GOT3 (cell line): ENCODE data around the gene PHLDA3.

Experiments used
- DNase-seq: peaks from one replicate; lab custom pipeline; 2025; ENCODE audit warnings: mixed read lengths; lab: John Stamatoyannopoulos, UW

Gene PHLDA3

GRCh38 chr1:201461645-201462441, 7.1 kb downstream of the PHLDA3 start:
- DNase-seq, result peak; percentile 100

- DNase-seq, result peak; percentile 94
These were observed 8.0 kb downstream of the PHLDA3 start for GRCh38 chr1:201460814-201461644.

- no peak for DNase-seq
These were observed 9.2 kb downstream of the PHLDA3 start for GRCh38 chr1:201459775-201460174.

- no peak for DNase-seq
These were observed 9.9 kb downstream of the PHLDA3 start for GRCh38 chr1:201459052-201459451.

- no peak for DNase-seq
These were observed 11.5 kb downstream of the PHLDA3 start for GRCh38 chr1:201457508-201457960.

GRCh38 chr1:201456499-201457309, 12.3 kb downstream of the PHLDA3 start:
- peak; percentile 98 for DNase-seq

- DNase-seq, result no peak
These were observed 13.9 kb downstream of the PHLDA3 start for GRCh38 chr1:201455098-201455497.

- DNase-seq, result no peak
These were observed 14.4 kb downstream of the PHLDA3 start for GRCh38 chr1:201454608-201455007.

- no peak for DNase-seq
These were observed 16.1 kb downstream of the PHLDA3 start for GRCh38 chr1:201452866-201453265.

GRCh38 chr1:201450721-201451291, 18.2 kb downstream of the PHLDA3 start:
- no peak for DNase-seq

- DNase-seq, result no peak
These were observed 20.0 kb downstream of the PHLDA3 start for GRCh38 chr1:201448990-201449389.

- DNase-seq, result peak; percentile 87
These were observed 20.8 kb downstream of the PHLDA3 start for GRCh38 chr1:201447903-201448871.

- DNase-seq, result no peak
These were observed 23.7 kb downstream of the PHLDA3 start for GRCh38 chr1:201445310-201445709.

GRCh38 chr1:201444792-201445191, 24.2 kb downstream of the PHLDA3 start:
- DNase-seq, result no peak

- no peak for DNase-seq
These were observed 25.2 kb downstream of the PHLDA3 start for GRCh38 chr1:201443747-201444146.

- no peak for DNase-seq
These were observed 32.0 kb downstream of the PHLDA3 start for GRCh38 chr1:201436969-201437368.

GRCh38 chr1:201436393-201436792, 32.6 kb downstream of the PHLDA3 start:
- no peak for DNase-seq

- no peak for DNase-seq
These were observed 34.7 kb downstream of the PHLDA3 start for GRCh38 chr1:201434266-201434665.

GRCh38 chr1:201433609-201434008, 35.4 kb downstream of the PHLDA3 start:
- no peak for DNase-seq

GRCh38 chr1:201430776-201431175, 38.2 kb downstream of the PHLDA3 start:
- DNase-seq, result no peak
